IMR-90 (cell line): ENCODE measurements around the gene PRSS50. TPM values are rescaled to one million over a fixed set of nuclear protein-coding genes. Genes with fewer than 3 reads are reported as not detected.

Source experiments
- ATAC-seq: fragments of 200-7000 bp; cut with Tn5 transposase; 2 replicates; pipeline ENCODE4 v1.9.1; 2020; ENCODE audit warnings: low read depth, mild to moderate bottlenecking, moderate library complexity
- BruUV-seq: library from RNA; stranded (reverse); fragments of 400-500 nt; replicated peaks from 2 replicates; lab custom pipeline; 2021; lab: Mats Ljungman, UMichigan
- CTCF ChIA-PET: fragments of 300-600 bp; formaldehyde crosslinking; extraction: SDS; loops from one replicate; lab custom pipeline; 2021; ENCODE audit warnings: antibody characterized with exemption; lab: Yijun Ruan, JAX
- POLR2A ChIA-PET: fragments of 300-600 bp; sonication (Branson Sonifier 250); formaldehyde crosslinking; loops from one replicate; lab custom pipeline; 2022; ENCODE audit warnings: antibody characterized with exemption; ENCODE audit not compliant: unreplicated experiment; lab: Charles Lee
- DNase-seq: peaks from one replicate; pipeline ENCODE4 v3.0.0; 2013
- H2AFZ ChIP-seq: replicated peaks from 2 replicates; pipeline ENCODE3; 2013; ENCODE audit warnings: low read length, mild to moderate bottlenecking; ENCODE audit not compliant: poor library complexity
- H2AK5ac ChIP-seq: 2 replicates; pipeline ENCODE4 v1.6.1; 2013; ENCODE audit warnings: low read depth, low read length, inconsistent platforms
- H2AK9ac ChIP-seq: replicated peaks from 2 replicates; pipeline ENCODE3; 2013; ENCODE audit warnings: mild to moderate bottlenecking, low read depth, low read length, moderate library complexity; ENCODE audit not compliant: poor library complexity
- H2BK120ac ChIP-seq: 2 replicates; pipeline ENCODE4 v1.6.1; 2013; ENCODE audit warnings: low read depth, low read length, inconsistent platforms
- H2BK15ac ChIP-seq: 3 replicates; pipeline ENCODE4 v1.6.1; 2013; ENCODE audit warnings: low read depth, low read length, inconsistent platforms
- H2BK20ac ChIP-seq: 2 replicates; pipeline ENCODE4 v1.6.1; 2013; ENCODE audit warnings: low read depth, mild to moderate bottlenecking, inconsistent platforms, low read length, moderate library complexity
- H2BK5ac ChIP-seq: 2 replicates; pipeline ENCODE4 v1.6.1; 2013; ENCODE audit warnings: mild to moderate bottlenecking, low read depth, low read length, inconsistent platforms; ENCODE audit not compliant: poor library complexity, severe bottlenecking
- H3K14ac ChIP-seq: replicated peaks from 2 replicates; pipeline ENCODE4 v1.6.1; 2013; ENCODE audit warnings: low read depth, low read length, inconsistent platforms
- H3K18ac ChIP-seq: 2 replicates; pipeline ENCODE4 v1.6.1; 2013; ENCODE audit warnings: low read depth, low read length, control low read depth
- H3K23ac ChIP-seq: 2 replicates; pipeline ENCODE4 v1.6.1; 2013; ENCODE audit warnings: low read depth, low read length, inconsistent platforms
- H3K27ac ChIP-seq: 2 replicates; pipeline ENCODE4 v1.5.1; 2013; ENCODE audit warnings: mild to moderate bottlenecking, control low read depth, low read length; ENCODE audit not compliant: insufficient read depth
- H3K27me3 ChIP-seq: 2 replicates; pipeline ENCODE4 v1.6.1; 2013; ENCODE audit warnings: low read length; ENCODE audit not compliant: control insufficient read depth, insufficient read depth
- H3K36me3 ChIP-seq: 2 replicates; pipeline ENCODE4 v1.6.1; 2013; ENCODE audit warnings: low read length, mixed read lengths; ENCODE audit not compliant: control insufficient read depth, insufficient read depth
- H3K4ac ChIP-seq: 2 replicates; pipeline ENCODE4 v1.6.1; 2013; ENCODE audit warnings: low read depth, low read length, inconsistent platforms
- H3K4me1 ChIP-seq: 2 replicates; pipeline ENCODE4 v1.6.1; 2013; ENCODE audit warnings: low read length, mixed read lengths; ENCODE audit not compliant: control insufficient read depth, insufficient read depth
- H3K4me2 ChIP-seq: 2 replicates; pipeline ENCODE4 v1.6.1; 2013; ENCODE audit warnings: low read depth, mild to moderate bottlenecking, control low read depth, low read length, moderate library complexity
- H3K4me3 ChIP-seq: 2 replicates; pipeline ENCODE4 v1.5.1; 2013; ENCODE audit warnings: low read depth, mild to moderate bottlenecking, control low read depth, low read length, moderate library complexity; ENCODE audit not compliant: insufficient read depth
- H3K56ac ChIP-seq: 2 replicates; pipeline ENCODE4 v1.6.1; 2013; ENCODE audit warnings: low read length, inconsistent platforms; ENCODE audit not compliant: insufficient read depth; ENCODE audit errors: extremely low read depth
- H3K79me1 ChIP-seq, 2 experiments: 2 replicates each; pipeline ENCODE4 v1.6.1; 2013; ENCODE audit warnings: low read length in 2 of 2, inconsistent platforms in 1 of 2, low read depth in 1 of 2
- H3K9ac ChIP-seq: 2 replicates; pipeline ENCODE4 v1.6.1; 2013; ENCODE audit warnings: low read depth, low read length, control low read depth
- H3K9me1 ChIP-seq: 2 replicates; pipeline ENCODE4 v1.6.1; 2013; ENCODE audit warnings: low read length, inconsistent platforms; ENCODE audit not compliant: insufficient read depth
- H3K9me3 ChIP-seq: 2 replicates; pipeline ENCODE4 v1.6.1; 2013; ENCODE audit warnings: low read length; ENCODE audit not compliant: control insufficient read depth, insufficient read depth
- H4K20me1 ChIP-seq: 2 replicates; pipeline ENCODE4 v1.6.1; 2013; ENCODE audit warnings: low read length, inconsistent platforms; ENCODE audit not compliant: insufficient read depth
- H4K5ac ChIP-seq: 2 replicates; pipeline ENCODE4 v1.6.1; 2013; ENCODE audit warnings: mild to moderate bottlenecking, low read depth, low read length, control low read depth
- H4K8ac ChIP-seq, 2 experiments: 2 replicates each; pipeline ENCODE4 v1.6.1; 2013; ENCODE audit warnings: low read depth in 2 of 2, low read length in 2 of 2, control low read depth in 1 of 2, inconsistent platforms in 1 of 2
- H4K91ac ChIP-seq: 2 replicates; pipeline ENCODE4 v1.6.1; 2013; ENCODE audit warnings: low read depth, low read length, inconsistent platforms; ENCODE audit not compliant: insufficient read depth
- BHLHE40 ChIP-seq: fragments of 150-350 bp; IDR thresholded peaks from 2 replicates; pipeline ENCODE4 v1.6.1; 2016; ENCODE audit warnings: mild to moderate bottlenecking, low read depth, low read length
- CHD1 ChIP-seq: IDR thresholded peaks from 2 replicates; pipeline ENCODE4 v1.6.1; 2012; ENCODE audit warnings: low read depth, low read length, improper control_type of control experiment
- CTCF ChIP-seq: conservative IDR thresholded peaks from 2 replicates; pipeline ENCODE4 v1.5.1; 2012; ENCODE audit warnings: mild to moderate bottlenecking, low read depth, low read length, improper control_type of control experiment
- ELK1 ChIP-seq: fragments of 150-350 bp; IDR thresholded peaks from 2 replicates; pipeline ENCODE4 v1.6.1; 2016; ENCODE audit warnings: low read depth, mild to moderate bottlenecking, low read length, moderate library complexity, borderline replicate concordance
- MAZ ChIP-seq: IDR thresholded peaks from 2 replicates; pipeline ENCODE4 v1.6.1; 2012; ENCODE audit warnings: low read depth, mild to moderate bottlenecking, low read length, improper control_type of control experiment, moderate library complexity, borderline replicate concordance
- MXI1 ChIP-seq: IDR thresholded peaks from 2 replicates; pipeline ENCODE4 v1.6.1; 2012; ENCODE audit warnings: low read depth, mild to moderate bottlenecking, low read length, moderate library complexity, borderline replicate concordance
- NFE2L2 ChIP-seq: fragments of 150-350 bp; IDR thresholded peaks from 2 replicates; pipeline ENCODE4 v1.6.1; 2016; ENCODE audit warnings: low read depth, mild to moderate bottlenecking, low read length
- POLR2A ChIP-seq: IDR thresholded peaks from 2 replicates; pipeline ENCODE4 v1.6.1; 2012; ENCODE audit warnings: mild to moderate bottlenecking, low read depth, low read length
- RAD21 ChIP-seq: IDR thresholded peaks from 2 replicates; pipeline ENCODE4 v1.6.1; 2012; ENCODE audit warnings: low read length, improper control_type of control experiment
- RCOR1 ChIP-seq: IDR thresholded peaks from 2 replicates; pipeline ENCODE4 v1.6.1; 2012; ENCODE audit warnings: mild to moderate bottlenecking, low read length, improper control_type of control experiment; ENCODE audit not compliant: insufficient replicate concordance
- SMC3 ChIP-seq: fragments of 150-350 bp; IDR thresholded peaks from 2 replicates; pipeline ENCODE4 v1.6.1; 2016; ENCODE audit warnings: low read depth, mild to moderate bottlenecking, antibody characterized with exemption, low read length, moderate library complexity
- USF2 ChIP-seq: fragments of 150-350 bp; IDR thresholded peaks from 2 replicates; pipeline ENCODE4 v1.6.1; 2017; ENCODE audit warnings: mild to moderate bottlenecking, antibody characterized with exemption, low read length, low read depth
- WGBS, 2 experiments: methylation state at CpG; one replicate each; pipeline versions ENCODE4 v1.1.5 to v1.1.7; 2013; ENCODE audit warnings: missing lambda C conversion rate in 2 of 2; ENCODE audit not compliant: insufficient read length in 1 of 2; ENCODE audit errors: extremely low coverage in 2 of 2; 5-methylcytosine and 5-hydroxymethylcytosine counted together
- dilution Hi-C: fragments of 300-500 bp; cut with HindIII; formaldehyde crosslinking; loops from one replicate; pipeline ENCODE4 v1.14.3; 2018; ENCODE audit warnings: low sequenced_read_pairs; ENCODE audit not compliant: unreplicated experiment
- in situ Hi-C: fragments of 300-500 bp; cut with MboI; formaldehyde crosslinking; loops from 3 replicates; pipeline ENCODE4 v1.14.3; 2019; ENCODE audit warnings: low sequenced_read_pairs, inconsistent platforms, mixed read lengths
- intact Hi-C: fragments of 100-400 bp; cut with micrococcal nuclease; formaldehyde crosslinking; loops from 2 replicates; pipeline ENCODE4 v1.10.0; 2022
- polyA plus RNA-seq, 3 experiments: library from polyadenylated mRNA; depleted of rRNA; stranded (reverse); fragments of >200 nt; gene quantifications; 2 replicates each; pipeline ENCODE4 v1.2.3, GENCODE V29; 2012; ENCODE audit warnings: low replicate concordance in 1 of 3
- total RNA-seq: library from RNA; depleted of rRNA; stranded (reverse); fragments of >200 nt; gene quantifications from 2 replicates; pipeline ENCODE4 v1.2.3, GENCODE V29; 2012

Gene PRSS50
- total and polyA plus RNA-seq, 2 of the 4 experiments (the other 2 are of a cell fraction) = not detected

GRCh38 chr3:46669191-46669999 is 48.3 kb downstream of the PRSS50 start (continued):
- no peak for TF ChIP-seq CHD1

- H3K4me2 ChIP-seq = no peak overlapping the region
- no peak overlapping the region for H4K8ac ChIP-seq
- no peak overlapping the region for H2BK15ac ChIP-seq
- no peak overlapping the region for H2BK20ac ChIP-seq
- no CpG with 5 or more reads among the region's 2 CpGs for WGBS, 2 experiments
- ChIA-PET CTCF (interaction anchor here (1.2 kb wide), 1 partner anchor 180 kb away, joined by 3 read pairs; no protein-coding TSS in a partner anchor), POLR2A (no interaction called here)
- H3K4ac ChIP-seq = no peak overlapping the region
- H2BK5ac ChIP-seq = no peak overlapping the region
- no peaks in the 10 kb centered on the region for H4K20me1 ChIP-seq
- peaks cover 2% of the 10 kb centered on the region; the same call in 1 of the 2 replicates for H3K4me1 ChIP-seq
- no peak overlapping the region for H3K23ac ChIP-seq
- no peak overlapping the region for H3K4me3 ChIP-seq
- peak overlapping the region; percentile 21 for H2AFZ ChIP-seq
- no TSS peak for BruUV-seq
- no peak overlapping the region for H2AK5ac ChIP-seq
- dilution Hi-C loops (no loop called here), intact Hi-C loops (no loop called here), in situ Hi-C loops (no loop called here)
- H3K9me3 ChIP-seq = no peaks in the 10 kb centered on the region
- no peak overlapping the region for H3K56ac ChIP-seq
- DNase-seq = no peak
- H3K36me3 ChIP-seq = peaks cover 1% of the 10 kb centered on the region; the same call in 1 of the 2 replicates
- no peak overlapping the region for H4K5ac ChIP-seq
- H3K14ac ChIP-seq = no peak overlapping the region
- no peaks in the 10 kb centered on the region for H3K79me1 ChIP-seq
- no peak overlapping the region for H3K27ac ChIP-seq
- no peak overlapping the region for H3K18ac ChIP-seq
- ATAC-seq = peak; percentile 9; the same call in 1 of the 2 replicates
- peaks cover 2% of the 10 kb centered on the region; the same call in 1 of the 2 replicates for H3K27me3 ChIP-seq
- no peak overlapping the region for H2BK120ac ChIP-seq
- no peak overlapping the region for H2AK9ac ChIP-seq
- no peaks in the 10 kb centered on the region; the same call in 1 of the 2 replicates for H3K9me1 ChIP-seq
- H3K9ac ChIP-seq = no peak overlapping the region
- no peak overlapping the region for H4K91ac ChIP-seq
- no peak for TF ChIP-seq CTCF
- no peak for TF ChIP-seq RCOR1
- no peak for TF ChIP-seq MAZ
- TF ChIP-seq ELK1 = no peak
- TF ChIP-seq BHLHE40 = no peak
- no peak for TF ChIP-seq POLR2A
- no peak for TF ChIP-seq SMC3
- TF ChIP-seq NFE2L2 = no peak
- no peak for TF ChIP-seq CHD1
- TF ChIP-seq RAD21 = no peak
- no peak for TF ChIP-seq USF2
- TF ChIP-seq MXI1 = no peak
Observed at GRCh38 chr3:46668591-46668990, 49.1 kb downstream of the PRSS50 start.
